Stimulated activated CD4-positive, alpha-beta T cell treated with anti-CD3 and anti-CD28 coated beads, TNF-alpha, amount 100 ng/mL, for 1 hour (primary cell): Measurements from ENCODE around the gene ATP6V1G1.
"Not testable (repeated sequence)": the region's sequence is repeated elsewhere in the genome, so short reads cannot be mapped to it uniquely, and the experiment has no call there.

Experiments
- DNase-seq, 3 donors: peaks; one replicate each; pipeline ENCODE4 v3.0.0-alpha.2; 2020; ENCODE audit warnings: low read depth in 3 of 3, low spot score in 1 of 3

The ATP6V1G1 gene

GRCh38 chr9:114578134-114578533 is 9.4 kb upstream of the ATP6V1G1 start:
- not testable (repeated sequence) for DNase-seq

GRCh38 chr9:114580609-114581193 is 6.9 kb upstream of the ATP6V1G1 start:
- no peak for DNase-seq

- DNase-seq: no peak
Observed at GRCh38 chr9:114583371-114584155, 4.0 kb upstream of the ATP6V1G1 start.

GRCh38 chr9:114588210-114588609 is 641 bp downstream of the ATP6V1G1 start:
- DNase-seq: no peak

- no peak for DNase-seq
Observed at GRCh38 chr9:114588651-114589526, 1.3 kb downstream of the ATP6V1G1 start.

- DNase-seq: no peak
Observed at GRCh38 chr9:114590328-114590727, 2.8 kb downstream of the ATP6V1G1 start.

GRCh38 chr9:114591291-114591787 is 3.8 kb downstream of the ATP6V1G1 start:
- DNase-seq: no peak

GRCh38 chr9:114591849-114592248 is 4.3 kb downstream of the ATP6V1G1 start:
- no peak for DNase-seq

- DNase-seq: peak in 2 of 3 donors; percentile 30 to 38
Observed at GRCh38 chr9:114592356-114592755, 4.8 kb downstream of the ATP6V1G1 start.

GRCh38 chr9:114594136-114594535 is 6.6 kb downstream of the ATP6V1G1 start:
- DNase-seq: no peak

GRCh38 chr9:114600502-114601248 is 13.1 kb downstream of the ATP6V1G1 start:
- DNase-seq: not testable (repeated sequence)

- DNase-seq: not testable (repeated sequence)
Observed at GRCh38 chr9:114601787-114602186, 14.2 kb downstream of the ATP6V1G1 start.

GRCh38 chr9:114602620-114603019 is 15.1 kb downstream of the ATP6V1G1 start:
- DNase-seq: no peak

GRCh38 chr9:114603248-114603647 is 15.7 kb downstream of the ATP6V1G1 start:
- no peak for DNase-seq

GRCh38 chr9:114604989-114605388 is 17.4 kb downstream of the ATP6V1G1 start:
- no peak for DNase-seq

- no peak for DNase-seq
Observed at GRCh38 chr9:114606068-114606467, 18.5 kb downstream of the ATP6V1G1 start.

GRCh38 chr9:114606597-114607207 is 19.1 kb downstream of the ATP6V1G1 start:
- DNase-seq: no peak

- no peak for DNase-seq
Observed at GRCh38 chr9:114607671-114608524, 20.3 kb downstream of the ATP6V1G1 start.

GRCh38 chr9:114608525-114608796 is 20.9 kb downstream of the ATP6V1G1 start:
- no peak for DNase-seq
